ENCODE measurements around the gene KATNB1. TPM values are rescaled to one million over a fixed set of nuclear protein-coding genes. Genes with fewer than 3 reads are reported as not detected.

The KATNB1 gene
- polyA plus RNA-seq, 3 donors: 16.9 to 35.6 (median 17.7) TPM

- Histone ChIP-seq H3K4me2 (replicated peaks; ENCODE audit: extremely low read depth, low read length, poor library complexity, severe bottlenecking) (peak overlapping the region; percentile 99), H3K36me3 (replicated peaks in 1 of 2; ENCODE audit: control insufficient read depth in 1 of 2, insufficient read depth in 2 of 2, low read length in 2 of 2) (peaks cover 0 to 5% of the 10 kb centered on the region in 2 donors), H3K27me3 (ENCODE audit: control insufficient read depth in 2 of 2, insufficient read depth in 2 of 2, low read length in 2 of 2) (no peaks in the 10 kb centered on the region), H3K4me3 (replicated peaks in 1 of 3; ENCODE audit: low read depth in 2 of 3, low read length in 3 of 3) (peak overlapping the region; percentile 84 to 93 (median 91)), H3K9me3 (replicated peaks in 1 of 2; ENCODE audit: control insufficient read depth in 1 of 2, insufficient read depth in 1 of 2, low read length in 2 of 2) (no peaks in the 10 kb centered on the region), H3K9ac (ENCODE audit: insufficient read depth, low read length, poor library complexity, severe bottlenecking) (peak overlapping the region; percentile 80), H3K27ac (ENCODE audit: low read depth in 1 of 2, low read length in 2 of 2) (peak overlapping the region; percentile 23 to 77), H3K79me2 (ENCODE audit: insufficient read depth, low read length) (no peaks in the 10 kb centered on the region), H2AFZ (ENCODE audit: insufficient read depth, low read depth, low read length, poor library complexity, severe bottlenecking) (peak overlapping the region; percentile 91), H4K20me1 (ENCODE audit: insufficient read depth, low read length) (no peaks in the 10 kb centered on the region), H3K4me1 (ENCODE audit: control insufficient read depth in 1 of 2, insufficient read depth in 2 of 2, low read length in 2 of 2) (peaks cover 22 to 23% of the 10 kb centered on the region in 2 donors)
- Mint-ChIP-seq H3K4me1 (peaks cover 18% of the 10 kb centered on the region), H3K36me3 (peaks cover 10 to 18% of the 10 kb centered on the region in 2 donors), H3K9me3 (peaks cover 0 to 8% (median 0%) of the 10 kb centered on the region in 7 donors), H3K4me3 (peak overlapping the region; percentile 96 to 98), H3K27me3 (ENCODE audit: low read depth in 3 of 3) (peaks cover 0 to 3% (median 2%) of the 10 kb centered on the region in 3 donors), H3K27ac (peak overlapping the region; percentile 72 to 97 (median 90))
- WGBS (ENCODE audit: insufficient coverage): 8% methylated on average over 13 of the region's 23 CpGs
- no peak for TF ChIP-seq CTCF (IDR thresholded peaks at IDR 0.05)
- peak; percentile 12 to 28 (median 26) for DNase-seq
- intact Hi-C loops (cut with micrococcal nuclease): loop anchor here (5.0 to 10.0 kb wide), 5 partner anchors 89 to 432 kb away; partner anchors contain the start of genes CFAP20 (in 1 of the 2), POLR2C (in 1 of the 2), USB1 (in 1 of the 2) and ZNF319 (in 1 of the 2)
These were observed 1.1 kb downstream of the KATNB1 start for GRCh38 chr16:57736419-57737351.

GRCh38 chr16:57738844-57739243, 3.3 kb downstream of the KATNB1 start:
- no peaks in the 10 kb centered on the region for H3K27me3 ChIP-seq (ENCODE audit: control insufficient read depth in 2 of 2, insufficient read depth in 2 of 2, low read length in 2 of 2)
- H3K4me1 ChIP-seq (ENCODE audit: control insufficient read depth in 1 of 2, insufficient read depth in 2 of 2, low read length in 2 of 2): peaks cover 19 to 22% of the 10 kb centered on the region in 2 donors
- no peaks in the 10 kb centered on the region for H3K9me3 ChIP-seq (replicated peaks in 1 of 2; ENCODE audit: control insufficient read depth in 1 of 2, insufficient read depth in 1 of 2, low read length in 2 of 2)
- peaks cover 0 to 3% (median 0%) of the 10 kb centered on the region in 7 donors for H3K9me3 Mint-ChIP-seq
- no peaks in the 10 kb centered on the region for H4K20me1 ChIP-seq (ENCODE audit: insufficient read depth, low read length)
- peaks cover 0 to 2% (median 2%) of the 10 kb centered on the region in 3 donors for H3K27me3 Mint-ChIP-seq (ENCODE audit: low read depth in 3 of 3)
- TF ChIP-seq CTCF (IDR thresholded peaks at IDR 0.05): no peak
- H3K79me2 ChIP-seq (ENCODE audit: insufficient read depth, low read length): no peaks in the 10 kb centered on the region
- no peak for DNase-seq
- no peak overlapping the region for H3K9ac ChIP-seq (ENCODE audit: insufficient read depth, low read length, poor library complexity, severe bottlenecking)
- H2AFZ ChIP-seq (ENCODE audit: insufficient read depth, low read depth, low read length, poor library complexity, severe bottlenecking): no peak overlapping the region
- H3K4me3 Mint-ChIP-seq: peak overlapping the region in 1 of 2 donors; percentile 37
- no peak overlapping the region for H3K27ac ChIP-seq (ENCODE audit: low read depth in 1 of 2, low read length in 2 of 2)
- H3K4me3 ChIP-seq (replicated peaks in 1 of 3; ENCODE audit: low read depth in 2 of 3, low read length in 3 of 3): no peak overlapping the region
- peaks cover 12 to 26% of the 10 kb centered on the region in 2 donors for H3K36me3 ChIP-seq (replicated peaks in 1 of 2; ENCODE audit: control insufficient read depth in 1 of 2, insufficient read depth in 2 of 2, low read length in 2 of 2)
- H3K4me2 ChIP-seq (replicated peaks; ENCODE audit: extremely low read depth, low read length, poor library complexity, severe bottlenecking): no peak overlapping the region
- H3K4me1 Mint-ChIP-seq: peaks cover 17% of the 10 kb centered on the region
- H3K36me3 Mint-ChIP-seq: peaks cover 18 to 32% of the 10 kb centered on the region in 2 donors
- intact Hi-C loops (cut with micrococcal nuclease): loop anchor here (5.0 to 10.0 kb wide), 5 partner anchors 92 to 434 kb away; partner anchors contain the start of genes CFAP20 (in 1 of the 2), POLR2C (in 1 of the 2), USB1 (in 1 of the 2) and ZNF319 (in 1 of the 2)
- 91% methylated on average over 7 of the region's 7 CpGs for WGBS (ENCODE audit: insufficient coverage)
- no peak overlapping the region for H3K27ac Mint-ChIP-seq

Measured in CD14-positive monocyte (primary cell).